ENCODE results near the gene PILRA.
A peak's percentile ranks its signal among the peaks of the same experiment; 100 is the strongest.
"Not testable (repeated sequence)": the region's sequence is repeated elsewhere in the genome, so short reads cannot be mapped to it uniquely, and the experiment has no call there.

The PILRA gene

GRCh38 chr7:100435401-100436304 is 62.4 kb downstream of the PILRA start:
- DNase-seq = peak; percentile 55

GRCh38 chr7:100437150-100438100 is 64.1 kb downstream of the PILRA start:
- no peak for DNase-seq

- no peak for DNase-seq
Observed at GRCh38 chr7:100438172-100438571, 64.9 kb downstream of the PILRA start.

GRCh38 chr7:100438731-100439130 is 65.4 kb downstream of the PILRA start:
- DNase-seq = not testable (repeated sequence)

GRCh38 chr7:100439244-100439643 is 66.0 kb downstream of the PILRA start:
- not testable (repeated sequence) for DNase-seq

GRCh38 chr7:100441641-100442535 is 68.6 kb downstream of the PILRA start:
- DNase-seq = no peak

GRCh38 chr7:100443096-100443840 is 70.0 kb downstream of the PILRA start:
- DNase-seq = no peak

GRCh38 chr7:100444311-100445278 is 71.3 kb downstream of the PILRA start:
- no peak for DNase-seq

GRCh38 chr7:100446040-100446439 is 72.8 kb downstream of the PILRA start:
- no peak for DNase-seq

DNA sequence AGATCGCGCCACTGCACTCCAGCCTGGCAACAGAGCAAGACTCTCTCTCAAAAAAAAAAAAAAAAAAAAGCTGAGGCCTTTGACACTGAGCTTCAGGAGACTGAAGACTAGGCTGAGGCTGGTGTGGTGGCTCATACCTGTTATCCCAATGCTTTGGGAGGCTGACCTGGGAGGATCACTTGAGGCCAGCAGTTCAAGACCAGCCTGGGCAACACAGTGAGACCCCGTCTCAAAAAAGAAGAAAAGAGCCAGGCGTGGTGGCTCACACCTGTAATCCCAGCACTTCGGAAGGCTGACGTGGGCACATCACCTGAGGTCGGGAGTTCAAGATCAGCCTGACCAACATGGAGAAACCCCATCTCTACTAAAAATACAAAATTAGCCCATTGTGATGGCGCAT is 74.1 kb downstream of the PILRA start:
- DNase-seq = not testable (repeated sequence)

GRCh38 chr7:100449190-100449795 is 76.0 kb downstream of the PILRA start:
- no peak for DNase-seq
